Loucy (cell line): ENCODE data around the gene RHOT1.
"Not testable (repeated sequence)": the region's sequence is repeated elsewhere in the genome, so short reads cannot be mapped to it uniquely, and the experiment has no call there.

Experiments used
- CTCF ChIP-seq: fragments of 200-600 bp; sonication (generic); conservative IDR thresholded peaks from 2 replicates; pipeline ENCODE4 v1.5.1; 2014; ENCODE audit warnings: mild to moderate bottlenecking, antibody characterized with exemption, low read length
- EZH2phosphoT487 ChIP-seq: fragments of 200-600 bp; IDR thresholded peaks from 2 replicates; pipeline ENCODE4 v1.6.1; 2018; ENCODE audit warnings: antibody characterized with exemption, mild to moderate bottlenecking, moderate library complexity, borderline replicate concordance

GRCh38 chr17:32135497-32136117 lies 6.7 kb upstream of the RHOT1 start:
- TF ChIP-seq CTCF, EZH2phosphoT487: not testable (repeated sequence)
